Astrocyte (in vitro differentiated cells and primary cell): ENCODE data around the gene CSRP2.

Source experiments
- EZH2 ChIP-seq: IDR thresholded peaks from 2 replicates; pipeline ENCODE4 v1.6.1; 2012; ENCODE audit warnings: mild to moderate bottlenecking, low read length, inconsistent platforms; ENCODE audit not compliant: insufficient read depth
- TF ChIP-seq, protein P1 (sequence below): IDR thresholded peaks from 2 replicates; pipeline ENCODE4 v1.5.1; 2011; ENCODE audit warnings: low read depth, mild to moderate bottlenecking, inconsistent platforms, low read length, moderate library complexity; ENCODE audit not compliant: insufficient read depth

DNA sequence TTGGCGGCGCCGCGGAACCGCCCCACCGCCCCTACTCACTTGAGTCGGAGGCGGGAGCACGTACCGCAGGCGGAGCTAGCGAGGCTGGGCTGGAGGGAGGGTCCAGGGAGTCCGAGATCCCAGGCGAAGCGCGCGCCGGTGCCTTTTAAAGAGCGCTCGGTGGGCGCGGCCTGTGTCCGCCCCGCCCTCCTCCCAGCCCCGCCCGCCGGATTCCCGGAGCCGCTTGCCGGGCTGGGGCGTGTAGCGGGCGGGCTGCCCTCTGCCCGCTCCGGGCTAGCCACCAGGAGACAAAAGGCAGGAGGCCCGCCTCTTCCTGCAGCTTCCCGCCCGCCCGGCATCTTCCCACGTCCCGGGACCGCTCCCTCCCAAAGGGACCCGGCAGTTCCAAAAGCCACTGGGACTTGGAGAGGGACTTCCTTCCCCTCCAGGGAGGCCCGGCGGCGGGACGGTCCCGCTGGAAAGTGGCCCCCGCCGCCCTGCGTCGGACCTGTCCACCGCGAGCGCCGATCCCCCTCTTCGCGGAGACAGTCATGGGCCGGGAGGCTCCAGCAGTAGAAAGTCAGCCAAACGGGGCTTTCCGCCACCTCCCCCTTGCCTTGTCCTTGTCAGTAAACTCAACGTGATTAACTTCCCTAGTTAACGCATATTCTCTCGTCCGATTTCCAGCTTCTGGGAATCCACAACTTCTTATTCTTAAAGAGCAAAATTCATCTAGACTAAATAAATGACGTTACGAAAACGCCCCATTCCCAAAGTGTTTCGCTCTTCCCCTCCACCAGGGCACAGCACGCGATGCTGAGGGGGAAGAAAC lies at the start of gene CSRP2:
- no peak for TF ChIP-seq EZH2
- TF ChIP-seq, protein P1, sequence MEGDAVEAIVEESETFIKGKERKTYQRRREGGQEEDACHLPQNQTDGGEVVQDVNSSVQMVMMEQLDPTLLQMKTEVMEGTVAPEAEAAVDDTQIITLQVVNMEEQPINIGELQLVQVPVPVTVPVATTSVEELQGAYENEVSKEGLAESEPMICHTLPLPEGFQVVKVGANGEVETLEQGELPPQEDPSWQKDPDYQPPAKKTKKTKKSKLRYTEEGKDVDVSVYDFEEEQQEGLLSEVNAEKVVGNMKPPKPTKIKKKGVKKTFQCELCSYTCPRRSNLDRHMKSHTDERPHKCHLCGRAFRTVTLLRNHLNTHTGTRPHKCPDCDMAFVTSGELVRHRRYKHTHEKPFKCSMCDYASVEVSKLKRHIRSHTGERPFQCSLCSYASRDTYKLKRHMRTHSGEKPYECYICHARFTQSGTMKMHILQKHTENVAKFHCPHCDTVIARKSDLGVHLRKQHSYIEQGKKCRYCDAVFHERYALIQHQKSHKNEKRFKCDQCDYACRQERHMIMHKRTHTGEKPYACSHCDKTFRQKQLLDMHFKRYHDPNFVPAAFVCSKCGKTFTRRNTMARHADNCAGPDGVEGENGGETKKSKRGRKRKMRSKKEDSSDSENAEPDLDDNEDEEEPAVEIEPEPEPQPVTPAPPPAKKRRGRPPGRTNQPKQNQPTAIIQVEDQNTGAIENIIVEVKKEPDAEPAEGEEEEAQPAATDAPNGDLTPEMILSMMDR = peak; percentile 24
